ENCODE measurements around the gene VARS1.

DNA sequence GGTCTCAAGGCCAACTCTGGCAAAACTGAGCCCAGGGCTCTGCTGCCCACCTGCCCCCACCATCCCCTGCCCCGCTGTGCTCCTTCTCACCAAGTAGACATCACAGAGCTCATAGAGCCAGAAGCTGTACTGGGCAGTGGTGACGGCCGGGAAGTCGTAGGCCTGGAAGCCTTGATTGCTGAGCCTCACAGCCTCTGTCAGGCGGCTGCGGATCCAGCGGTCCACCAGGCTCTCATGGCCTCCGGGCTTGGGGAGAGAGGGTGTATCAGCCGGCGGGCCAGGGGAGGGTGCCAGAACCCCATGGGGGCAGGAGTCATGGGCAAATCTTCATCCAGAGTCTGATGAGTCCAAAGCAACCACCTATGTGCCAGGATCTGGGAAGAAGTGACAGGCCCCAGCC lies 15.6 kb downstream of the VARS1 start:
- TF ChIP-seq GATA3 (IDR thresholded peaks at IDR 0.05; ENCODE audit: low read depth, low read length): no peak
- TF ChIP-seq GATA2 (IDR thresholded peaks at IDR 0.05; ENCODE audit: low read depth, low read length): no peak
